Suprapubic skin (tissue), 4 donors: ENCODE results near the gene RAPGEF4.

Experiments used
- CTCF ChIP-seq, 2 donors: fragments of 200-600 bp in 1 of 2; fragments of 450-650 bp in 1 of 2; sonication (generic) in 1 of 2; IDR thresholded peaks; one replicate each; pipeline ENCODE4 v1.5.1; 2016 to 2019; ENCODE audit warnings: antibody characterized with exemption in 2 of 2, mild to moderate bottlenecking in 1 of 2, moderate library complexity in 1 of 2
- EP300 ChIP-seq: sonication (generic); formaldehyde crosslinking; IDR thresholded peaks from one replicate; pipeline ENCODE4 v1.6.1; 2017; ENCODE audit warnings: antibody characterized with exemption
- POLR2A ChIP-seq, 2 donors: fragments of 450-650 bp; IDR thresholded peaks; one replicate each; pipeline ENCODE4 v1.6.1; 2017; ENCODE audit warnings: antibody characterized with exemption in 2 of 2, mild to moderate bottlenecking in 2 of 2, moderate library complexity in 2 of 2
- POLR2AphosphoS5 ChIP-seq, 3 donors: sonication (generic); formaldehyde crosslinking; IDR thresholded peaks; one replicate each; pipeline ENCODE4 v1.6.1; 2017; ENCODE audit warnings: antibody characterized with exemption in 3 of 3

- no peak for TF ChIP-seq CTCF (IDR thresholded peaks at IDR 0.05)
- TF ChIP-seq POLR2A (IDR thresholded peaks at IDR 0.05): no peak
- no peak for TF ChIP-seq EP300
- TF ChIP-seq POLR2AphosphoS5 (IDR thresholded peaks at IDR 0.05): no peak
Observed at GRCh38 chr2:172917716-172918115, 182.1 kb downstream of the RAPGEF4 start.
